Embryonic facial prominence (tissue), 1 donor: ENCODE measurements around the gene ERLEC1.
"Not testable (repeated sequence)": the region's sequence is repeated elsewhere in the genome, so short reads cannot be mapped to it uniquely, and the experiment has no call there.

Source experiments
- DNase-seq: peaks from one replicate; pipeline ENCODE4 v3.0.0-alpha.2; 2016; ENCODE audit errors: extremely low spot score

Gene ERLEC1

DNA sequence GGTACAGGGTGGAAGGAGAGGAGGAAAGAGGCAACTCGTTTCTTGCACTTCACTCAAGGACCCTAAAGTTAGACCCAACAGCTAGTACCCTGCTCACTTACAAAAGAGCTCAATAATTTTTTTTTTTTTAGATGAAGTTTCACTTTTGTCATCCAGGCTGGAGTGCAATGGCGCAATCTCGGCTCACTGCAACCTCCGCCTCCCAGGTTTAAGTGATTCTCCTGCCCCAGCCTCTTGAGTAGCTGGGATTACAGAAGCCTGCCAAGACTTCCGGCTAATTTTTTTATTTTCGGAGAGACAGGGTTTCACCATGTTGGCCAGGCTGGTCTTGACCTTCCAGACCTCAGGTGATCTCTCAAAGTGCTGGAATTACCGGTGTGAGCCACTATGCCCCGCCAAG is 4.2 kb upstream of the ERLEC1 start:
- DNase-seq, result no peak

DNA sequence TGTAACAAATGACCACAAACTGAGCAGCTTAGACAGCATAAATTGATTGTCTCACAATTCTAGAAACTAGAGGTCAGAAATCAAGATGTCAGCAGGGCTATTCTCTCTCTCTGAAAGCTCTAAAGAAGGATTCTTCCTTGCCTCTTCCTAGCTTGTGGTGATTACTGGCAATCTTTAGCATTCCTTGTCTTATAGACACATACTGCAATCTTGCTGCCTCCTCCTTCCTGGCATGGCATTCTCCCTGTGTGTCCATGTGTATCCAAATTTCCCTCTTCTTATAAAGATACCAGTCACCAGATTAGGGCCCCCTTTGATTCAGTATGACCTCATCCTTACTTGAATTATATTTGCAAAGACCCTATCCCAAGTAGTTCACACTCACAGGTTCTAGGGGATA is 2.4 kb upstream of the ERLEC1 start:
- no peak for DNase-seq

DNA sequence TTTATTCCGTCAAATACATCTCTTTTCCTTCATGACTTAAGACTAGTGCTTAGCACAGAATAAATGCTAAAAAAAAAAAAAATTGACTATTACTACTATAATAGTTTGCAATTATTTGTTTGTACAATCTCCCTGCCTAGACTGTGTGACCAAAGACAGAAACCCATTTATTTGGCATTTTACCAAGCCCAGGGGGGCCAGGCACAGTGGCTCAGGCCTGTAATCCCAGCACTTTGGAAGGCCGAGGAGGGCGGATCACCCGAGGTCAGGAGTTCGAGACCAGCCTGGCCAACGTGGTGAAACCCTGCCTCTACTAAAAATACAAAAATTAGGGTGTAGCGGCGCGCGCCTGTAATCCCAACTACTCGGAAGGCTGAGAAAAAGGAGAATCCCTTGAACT is 1.5 kb upstream of the ERLEC1 start:
- no peak for DNase-seq

DNA sequence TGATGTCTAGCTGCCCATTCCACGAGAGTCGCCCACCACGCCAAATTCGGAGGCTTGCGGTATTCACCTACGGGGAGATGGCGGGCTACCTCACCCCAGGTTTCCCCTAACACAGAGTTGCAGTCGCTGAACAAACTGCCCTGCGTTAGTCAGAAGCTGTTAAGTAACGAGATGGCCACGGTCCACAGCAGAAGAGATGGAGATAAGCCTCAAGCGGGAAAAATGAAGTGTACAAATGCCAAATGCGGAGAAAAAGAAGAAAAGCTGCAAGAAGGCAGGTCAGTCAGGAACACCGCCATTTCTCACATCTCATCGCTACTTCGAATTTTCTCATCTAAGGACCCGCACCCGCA is 516 bp upstream of the ERLEC1 start:
- no peak for DNase-seq

DNA sequence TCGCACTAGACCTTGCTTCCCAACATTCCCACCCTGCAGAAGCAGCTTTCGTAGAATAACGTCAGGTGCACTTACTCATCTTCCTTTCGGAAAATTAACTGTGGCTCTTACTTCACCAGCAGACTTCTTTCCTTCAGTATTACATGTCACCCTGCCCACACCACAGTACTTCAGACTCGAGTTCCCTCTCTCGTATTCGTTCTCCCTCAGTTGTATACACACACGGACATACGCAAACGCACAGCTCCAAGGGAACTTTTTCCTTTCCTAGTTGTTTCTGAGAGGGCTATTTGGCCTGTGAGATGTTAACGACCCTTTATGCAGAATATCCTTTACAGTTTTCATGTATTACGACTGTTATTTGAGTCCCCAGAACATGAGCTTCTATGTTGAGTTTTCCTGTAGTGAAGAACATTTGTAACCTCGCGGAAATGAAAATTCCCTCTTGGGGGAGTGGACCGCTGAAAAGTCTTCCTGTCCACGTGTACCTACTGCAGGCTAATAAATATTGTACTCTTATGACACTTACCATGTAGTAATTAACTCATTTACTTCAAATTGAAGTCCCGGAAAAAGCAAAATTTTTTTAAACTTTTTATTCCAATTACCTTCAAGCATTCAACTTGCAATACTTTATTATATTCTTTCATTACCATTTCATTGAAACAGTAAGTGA is 908 bp downstream of the ERLEC1 start:
- no peak for DNase-seq

DNA sequence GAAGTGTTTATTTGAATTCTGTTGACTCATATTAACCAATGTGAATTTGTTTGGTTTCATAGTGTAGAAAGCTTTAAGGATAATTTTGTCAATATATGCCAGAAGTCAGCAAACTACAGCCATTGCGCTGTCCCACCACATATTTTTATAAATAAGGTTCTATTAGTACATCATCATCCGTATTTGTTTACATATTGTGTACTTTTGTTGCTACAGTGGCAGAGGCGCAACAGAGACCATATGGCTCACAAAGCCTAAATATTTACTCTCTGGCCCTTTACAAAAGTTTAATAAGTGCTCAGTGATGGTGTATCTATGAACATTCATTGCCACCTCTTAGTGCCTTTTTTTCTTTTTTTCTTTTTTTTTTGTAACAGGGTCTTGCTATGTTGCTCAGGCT is 6.4 kb downstream of the ERLEC1 start:
- no peak for DNase-seq

DNA sequence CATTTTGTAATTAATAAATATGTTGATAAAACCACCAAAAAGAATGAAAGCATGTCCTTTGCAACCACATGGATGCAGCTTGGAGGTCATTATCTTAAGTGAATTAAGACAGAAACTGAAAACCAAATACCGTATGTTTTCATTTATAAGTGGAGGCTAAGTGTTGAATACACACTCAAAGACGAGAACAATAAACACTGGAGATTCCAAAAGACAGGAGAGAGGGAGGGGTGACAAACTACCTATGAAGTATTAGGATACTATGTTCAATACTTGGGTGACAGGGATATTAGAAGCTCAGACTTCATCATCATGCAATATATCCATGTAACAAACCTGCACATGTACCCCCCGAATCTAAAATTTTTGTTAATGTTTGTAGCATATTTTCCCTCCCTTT is 7.0 kb downstream of the ERLEC1 start:
- no peak for DNase-seq

DNA sequence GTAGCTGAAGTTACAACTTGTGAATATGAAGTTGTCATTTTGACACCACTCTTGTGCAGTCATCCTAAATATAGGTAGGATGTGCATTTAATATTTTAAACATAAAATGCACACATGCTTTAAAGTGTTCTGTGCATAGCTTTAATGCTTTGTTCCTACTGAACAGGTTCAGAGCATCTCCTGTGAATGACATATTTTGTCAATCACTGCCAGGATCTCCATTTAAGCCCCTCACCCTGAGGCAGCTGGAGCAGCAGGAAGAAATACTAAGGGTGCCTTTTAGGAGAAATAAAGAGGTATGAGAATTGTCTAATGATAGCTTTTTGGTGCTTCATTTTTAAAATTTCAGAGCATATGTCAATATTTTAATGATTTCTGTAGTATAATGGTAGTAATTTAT is 14.7 kb downstream of the ERLEC1 start:
- DNase-seq, result no peak

DNA sequence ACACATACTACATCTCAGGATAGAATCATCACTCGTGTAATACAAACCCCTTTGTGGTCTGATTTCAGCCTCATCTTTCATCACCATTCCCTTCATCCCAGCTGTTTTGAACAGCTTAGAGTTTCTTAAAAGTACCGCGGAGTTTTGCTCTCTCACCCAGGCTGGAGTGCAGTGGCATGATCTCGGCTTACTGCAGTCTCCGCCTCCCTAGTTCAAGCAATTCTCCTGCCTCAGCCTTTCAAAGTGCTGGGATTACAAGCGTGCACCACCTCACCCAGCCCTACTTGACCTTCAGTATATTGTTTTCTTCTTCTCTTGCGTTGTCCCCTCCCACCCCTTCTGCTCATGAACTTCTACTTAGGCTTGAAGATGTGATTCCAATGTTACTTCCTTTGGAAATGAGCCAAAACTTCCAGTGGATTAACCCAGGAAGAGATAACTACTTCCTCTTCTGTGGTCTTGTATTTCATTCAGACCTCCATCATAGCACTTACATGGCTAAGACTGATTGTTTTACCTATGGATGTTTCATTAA is 15.8 kb downstream of the ERLEC1 start:
- DNase-seq, result no peak

DNA sequence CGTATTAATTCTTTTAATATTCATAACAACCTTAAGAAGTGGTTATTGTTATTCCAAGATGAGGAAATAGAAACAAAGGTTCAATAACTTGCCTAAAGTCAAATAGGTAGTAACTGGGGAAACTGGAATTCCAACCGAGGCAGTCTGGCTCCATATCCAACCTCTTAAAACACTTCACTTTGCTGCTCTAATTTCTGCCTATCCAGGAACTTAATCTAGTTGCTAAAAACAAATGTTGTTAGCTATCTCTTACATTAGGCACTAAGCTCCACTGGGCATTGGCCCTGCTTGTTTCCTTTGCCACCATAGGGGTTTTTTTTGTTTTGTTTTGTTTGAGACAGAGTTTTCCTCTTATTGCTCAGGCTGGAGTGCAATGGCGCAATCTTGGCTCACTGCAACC is 24.8 kb downstream of the ERLEC1 start:
- DNase-seq, result no peak

DNA sequence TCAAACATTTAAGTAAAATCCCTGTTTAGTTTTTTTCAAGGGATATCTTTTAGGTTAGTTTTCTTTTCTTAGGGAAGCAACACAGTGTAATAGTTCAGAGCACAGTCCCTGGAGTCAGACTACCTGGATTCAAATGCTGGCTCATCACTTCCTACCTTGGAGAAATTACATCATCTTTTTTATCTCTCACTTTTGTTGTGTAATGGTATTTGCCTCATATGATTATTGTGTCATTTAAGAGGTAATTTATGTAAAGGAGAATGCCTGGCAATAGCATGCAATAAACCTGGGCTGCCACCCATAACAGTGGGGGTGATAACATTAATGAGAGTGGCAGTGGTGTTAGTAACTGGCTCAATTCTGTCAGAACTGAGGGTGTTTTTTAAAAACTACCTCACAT is 26.3 kb downstream of the ERLEC1 start:
- no peak for DNase-seq

DNA sequence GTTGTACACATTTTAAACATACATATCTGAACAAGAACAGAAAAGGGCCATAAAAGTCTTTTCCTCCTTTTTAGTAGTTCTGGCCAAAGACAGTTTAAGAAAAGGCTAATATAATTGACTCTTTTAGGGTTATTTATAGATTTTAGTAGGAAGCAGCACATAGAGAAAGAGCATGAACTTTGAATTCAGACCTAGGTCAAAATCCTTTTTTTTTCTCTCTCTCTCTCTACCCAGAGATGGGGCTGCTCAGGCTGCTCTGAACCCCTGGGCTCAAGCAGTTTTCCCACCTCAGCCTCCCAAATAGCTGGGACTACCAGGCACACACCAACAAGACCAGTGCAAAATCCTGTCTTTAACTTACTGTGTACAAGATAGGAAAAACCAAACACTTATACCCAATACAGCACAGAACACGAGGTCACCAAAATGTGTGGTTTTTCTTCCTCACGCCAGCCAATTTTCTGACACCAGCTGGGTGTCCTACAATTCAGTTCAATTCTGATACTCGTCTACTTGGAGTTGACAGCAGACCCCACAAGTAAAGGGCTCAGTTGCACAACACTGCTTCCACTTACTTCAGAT is 32.1 kb downstream of the ERLEC1 start:
- DNase-seq, result no peak

DNA sequence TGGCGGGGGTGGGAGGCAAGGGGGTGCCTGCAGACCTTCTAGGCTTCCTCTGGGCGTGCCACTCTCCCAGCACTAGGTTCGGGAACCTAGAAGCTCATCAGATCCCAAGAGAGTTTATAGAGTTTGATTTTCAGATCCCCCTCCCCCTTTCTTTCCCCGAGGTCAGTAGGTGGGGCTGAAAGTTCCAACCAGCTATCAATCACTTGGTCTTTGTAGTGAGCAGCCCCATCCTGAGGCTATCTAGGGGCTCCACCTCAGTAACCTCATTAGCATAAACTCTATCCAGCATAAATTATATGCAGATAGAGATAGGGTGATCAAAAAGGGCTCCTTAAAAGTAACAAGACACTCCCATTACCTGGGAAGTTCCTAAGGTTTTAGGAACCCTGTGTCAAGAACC is 32.8 kb downstream of the ERLEC1 start:
- no peak for DNase-seq

DNA sequence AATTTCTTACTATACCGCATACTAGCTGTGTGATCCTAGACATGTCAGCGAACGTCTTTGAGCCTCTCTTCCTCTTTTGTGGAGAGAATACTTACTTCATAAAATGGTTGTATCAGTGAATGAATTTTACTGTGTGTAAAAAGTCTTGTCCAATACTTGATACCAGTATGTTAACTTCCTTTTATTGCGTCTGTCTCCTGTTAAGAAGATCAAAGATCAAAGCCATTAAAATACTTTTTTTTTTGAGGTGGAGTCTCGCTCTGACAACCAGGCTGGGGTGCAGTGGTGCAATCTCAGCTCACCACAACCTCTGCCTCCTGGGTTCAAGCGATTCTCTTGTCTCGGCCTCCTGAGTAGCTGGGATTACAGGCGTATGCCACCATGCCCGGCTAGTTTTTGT is 33.2 kb downstream of the ERLEC1 start:
- no peak for DNase-seq

DNA sequence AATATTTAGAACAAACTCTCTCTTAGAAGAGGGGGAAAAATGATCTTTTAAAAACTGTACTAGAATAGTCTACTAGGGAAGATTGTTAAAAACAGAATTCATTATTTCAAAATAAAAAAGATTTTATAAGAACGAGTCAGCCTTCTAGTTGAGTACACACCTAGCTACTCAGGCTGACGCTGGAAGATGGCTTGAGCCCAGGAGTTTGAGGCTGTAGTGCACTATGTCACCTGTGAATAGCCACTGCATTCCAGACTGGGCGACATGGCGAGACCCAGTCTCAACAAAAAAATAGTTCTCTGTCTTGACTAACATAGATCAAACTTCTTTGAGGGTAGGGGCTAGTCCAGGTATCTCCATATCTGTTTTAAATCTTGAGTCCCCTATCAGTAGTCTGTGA is 33.9 kb downstream of the ERLEC1 start:
- DNase-seq, result no peak

DNA sequence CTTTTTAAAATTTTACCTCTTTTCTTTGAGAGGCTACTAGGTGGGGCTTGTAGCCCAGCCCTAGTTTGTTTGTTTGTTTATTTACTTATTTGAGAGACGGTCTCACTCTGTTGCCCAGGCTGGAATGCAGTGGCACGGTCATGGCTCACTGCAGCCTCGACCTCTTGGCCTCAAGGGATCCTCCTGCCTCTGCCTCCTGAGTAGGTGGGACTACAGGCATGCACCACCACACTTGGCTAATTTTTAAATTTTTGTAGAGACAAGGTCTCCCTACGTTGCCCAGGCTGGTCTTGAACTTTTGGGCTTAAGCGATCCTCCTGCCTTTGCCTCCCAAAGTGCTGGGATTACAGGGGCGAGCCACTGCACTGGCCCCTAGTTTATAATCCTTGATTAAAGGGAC is 35.0 kb downstream of the ERLEC1 start:
- no peak for DNase-seq

DNA sequence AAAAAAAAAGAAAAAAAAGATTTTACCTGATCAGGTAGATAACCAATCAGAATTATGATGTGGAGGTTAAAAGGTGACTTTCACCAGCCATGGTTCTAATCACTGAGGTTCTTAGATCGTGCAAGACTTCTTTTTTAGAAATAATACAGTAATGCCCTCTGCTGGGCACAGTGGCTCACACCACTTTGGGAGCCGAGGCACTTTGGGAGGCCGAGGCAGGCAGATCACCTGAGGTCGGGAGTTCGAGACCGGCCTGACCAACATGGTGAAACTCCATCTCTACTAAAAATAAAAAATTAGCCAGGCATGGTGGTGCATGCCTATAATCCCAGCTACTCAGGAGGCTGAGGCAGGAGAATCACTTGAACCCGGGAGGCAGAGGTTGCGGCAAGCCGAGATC is 36.8 kb downstream of the ERLEC1 start:
- not testable (repeated sequence) for DNase-seq

DNA sequence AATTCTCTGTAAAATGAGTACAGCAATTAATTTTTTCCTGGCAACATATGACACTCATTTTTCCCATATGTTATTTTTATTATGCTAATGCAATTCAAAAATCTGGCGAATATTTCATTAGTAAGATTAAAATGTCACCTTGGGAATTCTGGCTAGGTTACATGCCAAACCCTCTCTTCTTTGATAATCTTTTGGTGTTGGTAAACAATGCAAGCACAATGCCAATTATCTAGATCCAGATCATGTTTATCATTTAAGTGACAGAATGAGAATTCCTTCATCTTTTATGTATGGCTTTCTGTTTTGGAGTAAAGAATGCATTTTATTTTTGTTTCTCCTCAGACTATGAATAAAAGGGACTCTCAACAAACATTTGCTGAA is 39.2 kb downstream of the ERLEC1 start:
- no peak for DNase-seq

DNA sequence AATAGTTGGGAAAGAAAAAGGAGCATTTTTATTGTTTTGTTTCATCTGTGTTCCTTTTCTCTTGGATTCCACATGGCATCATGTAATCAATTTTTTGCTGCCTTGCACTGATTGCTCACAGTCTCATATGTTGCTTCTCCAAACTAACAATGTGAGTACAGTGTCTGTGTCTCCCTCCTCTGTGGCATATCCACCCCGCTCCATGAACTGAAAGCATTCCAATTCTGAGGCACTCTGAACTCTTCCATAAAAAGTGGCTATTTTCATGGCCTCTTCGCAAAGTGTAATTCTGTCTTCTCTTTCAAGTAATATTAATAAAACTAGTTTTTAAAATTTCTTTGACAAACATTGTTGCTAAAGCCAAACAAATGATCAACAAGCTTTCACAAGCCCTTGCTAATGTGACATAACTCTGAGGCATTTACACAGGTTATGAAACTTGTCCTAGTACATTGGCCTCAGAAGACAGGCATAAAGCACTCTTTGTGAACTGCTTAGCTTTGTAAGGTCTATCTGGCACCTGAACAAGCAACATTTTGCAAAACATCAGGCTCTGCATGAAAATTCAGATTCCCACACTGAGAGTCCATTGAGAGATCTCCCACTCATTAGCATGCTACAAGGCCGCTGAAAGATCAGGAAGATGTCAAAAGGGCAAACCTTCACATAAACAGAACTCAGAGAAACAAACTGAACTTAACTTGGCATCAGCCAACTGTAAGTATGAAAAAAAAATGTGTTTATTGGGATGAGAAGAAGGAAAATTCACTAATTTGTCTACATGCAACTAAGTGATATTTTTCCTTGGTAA is 39.9 kb downstream of the ERLEC1 start:
- DNase-seq, result no peak

DNA sequence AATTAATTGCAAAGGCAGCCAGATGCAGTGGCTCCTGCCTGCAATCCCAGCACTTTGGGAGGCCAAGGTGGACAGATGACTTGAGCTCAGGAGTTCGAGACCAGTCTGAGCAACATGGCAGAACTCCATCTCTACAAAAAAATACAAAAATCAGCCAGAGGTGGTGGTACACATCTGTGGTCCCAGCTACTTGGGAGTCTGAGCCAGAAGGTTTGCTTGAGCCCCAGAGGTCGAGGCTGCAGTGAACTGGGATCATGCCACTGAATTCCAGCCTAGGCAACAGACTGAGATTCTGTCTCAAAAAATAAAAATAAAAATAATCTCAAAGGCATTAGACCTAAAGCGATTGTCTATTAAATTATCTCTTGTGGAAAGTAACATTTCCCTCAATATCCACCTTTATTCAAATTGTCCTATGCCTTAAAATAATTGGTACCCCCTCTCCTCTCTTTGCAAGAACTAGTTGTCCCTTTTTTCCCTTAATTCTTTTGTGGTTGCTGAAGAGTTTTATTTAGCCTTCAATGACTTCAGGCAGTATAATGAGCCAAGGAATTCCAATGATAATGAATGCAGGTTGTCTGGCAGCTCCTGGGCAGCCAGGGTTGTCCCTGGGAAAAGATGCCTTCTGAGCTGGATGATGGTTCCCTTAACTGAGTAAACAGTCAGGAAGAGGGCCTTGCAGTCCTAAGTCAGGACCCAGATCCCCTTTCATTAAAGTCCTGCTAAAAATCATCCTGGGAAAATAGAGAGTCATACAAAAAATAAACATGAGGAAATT is 40.7 kb downstream of the ERLEC1 start:
- DNase-seq, result no peak

DNA sequence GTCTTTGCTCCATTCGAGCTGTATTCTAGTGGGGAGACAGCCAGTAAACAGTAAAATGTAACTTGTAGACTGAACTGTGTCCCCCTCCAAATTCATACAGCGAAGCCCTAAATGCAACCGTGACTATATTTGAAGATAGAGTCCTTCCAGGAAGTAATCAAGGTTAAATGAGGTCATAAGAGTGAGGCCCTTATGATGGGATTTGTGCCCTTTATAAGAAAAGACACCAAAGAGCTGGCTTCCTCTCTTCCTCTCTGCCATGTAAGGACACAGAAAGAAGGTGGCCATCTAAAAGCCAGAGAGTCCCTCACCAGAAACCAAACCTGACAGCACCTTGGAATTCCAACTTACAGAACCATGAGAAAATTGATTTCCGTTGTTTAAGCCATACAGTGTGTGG is 41.5 kb downstream of the ERLEC1 start:
- DNase-seq, result no peak

DNA sequence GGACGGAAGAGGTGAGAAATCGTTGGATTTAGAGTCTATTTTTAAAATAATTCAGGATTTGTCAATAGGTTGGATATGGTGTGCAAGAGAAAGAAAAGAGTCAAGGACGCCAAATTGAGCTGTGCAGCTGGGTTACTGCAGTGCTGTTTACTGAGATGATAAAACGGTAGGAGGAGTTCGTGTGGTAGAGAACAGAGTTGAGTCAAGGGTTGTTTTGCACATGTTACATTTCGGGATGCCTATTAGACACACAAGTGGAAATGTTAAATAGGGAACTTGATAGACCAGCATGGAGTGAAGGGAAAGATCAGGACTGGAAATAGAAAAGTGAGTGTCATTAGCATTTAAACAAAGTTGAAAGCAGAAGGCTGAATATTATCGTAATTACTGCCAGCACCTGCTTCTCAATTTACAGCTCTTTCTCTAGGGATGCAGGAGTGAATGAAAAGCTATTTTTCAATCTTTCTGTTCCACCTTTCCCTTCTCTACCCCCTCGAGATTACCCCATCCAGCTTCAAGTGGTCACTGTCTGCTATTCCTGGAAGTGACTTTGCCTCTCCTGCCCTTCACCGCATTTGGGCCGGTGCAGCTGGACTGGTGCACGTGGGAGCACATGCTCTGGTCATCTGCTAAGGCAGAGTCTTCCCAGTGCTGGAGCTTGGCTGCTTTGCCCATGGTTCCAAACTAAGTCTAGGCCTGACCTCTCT is 42.6 kb downstream of the ERLEC1 start:
- no peak for DNase-seq
